OCI-LY1 (cell line): Measurements from ENCODE around the gene ALOX15B.

ENCODE experiments used
- H2AFZ ChIP-seq: fragments of 200-600 bp; sonication (generic), shearing (Covaris generic); 2 replicates; pipeline ENCODE4 v1.6.0; 2014; ENCODE audit warnings: antibody characterized with exemption, mild to moderate bottlenecking, low read length
- H3F3A ChIP-seq: fragments of 200-600 bp; sonication (generic), shearing (Covaris generic); 2 replicates; pipeline ENCODE4 v1.6.0; 2014; ENCODE audit warnings: mild to moderate bottlenecking, antibody characterized with exemption, low read length, moderate library complexity; ENCODE audit not compliant: insufficient read depth
- H3K27ac ChIP-seq: fragments of 200-600 bp; sonication (generic); 2 replicates; pipeline ENCODE4 v1.5.1; 2014; ENCODE audit warnings: low read length, mixed run types, mild to moderate bottlenecking, low read depth; ENCODE audit not compliant: poor library complexity, severe bottlenecking
- H3K27me3 ChIP-seq: fragments of 200-600 bp; sonication (generic); 2 replicates; pipeline ENCODE4 v1.6.0; 2014; ENCODE audit warnings: antibody characterized with exemption, mild to moderate bottlenecking, low read length, moderate library complexity; ENCODE audit not compliant: insufficient read depth
- H3K36me3 ChIP-seq: fragments of 200-600 bp; sonication (generic); 2 replicates; pipeline ENCODE4 v1.6.1; 2014; ENCODE audit warnings: mild to moderate bottlenecking, antibody characterized with exemption, low read length, moderate library complexity, mixed read lengths; ENCODE audit not compliant: insufficient read depth
- H3K4me1 ChIP-seq: fragments of 200-600 bp; sonication (generic); 2 replicates; pipeline ENCODE4 v1.5.1; 2014; ENCODE audit warnings: mild to moderate bottlenecking, low read length, moderate library complexity; ENCODE audit not compliant: insufficient read depth, severe bottlenecking
- H3K4me2 ChIP-seq: fragments of 200-600 bp; sonication (generic), shearing (Covaris generic); 2 replicates; pipeline ENCODE4 v1.6.1; 2014; ENCODE audit warnings: low read length
- H3K4me3 ChIP-seq: fragments of 200-600 bp; sonication (generic); 2 replicates; pipeline ENCODE4 v1.5.1; 2014; ENCODE audit warnings: low read length, low read depth, mild to moderate bottlenecking, mixed read lengths; ENCODE audit not compliant: poor library complexity, severe bottlenecking
- H3K79me2 ChIP-seq: fragments of 200-600 bp; shearing (Covaris generic); 2 replicates; pipeline ENCODE4 v1.6.1; 2016; ENCODE audit warnings: mixed run types, low read length, mixed read lengths; ENCODE audit not compliant: insufficient read depth
- H3K9ac ChIP-seq: fragments of 200-600 bp; sonication (generic), shearing (Covaris generic); 2 replicates; pipeline ENCODE4 v1.6.1; 2014; ENCODE audit warnings: mild to moderate bottlenecking, low read length, mixed read lengths
- H3K9me2 ChIP-seq: fragments of 200-600 bp; sonication (generic), shearing (Covaris generic); 2 replicates; pipeline ENCODE4 v1.6.1; 2014; ENCODE audit warnings: low read depth, mild to moderate bottlenecking, low read length, mixed read lengths
- H3K9me3 ChIP-seq: fragments of 200-600 bp; shearing (Covaris generic); 2 replicates; pipeline ENCODE4 v1.6.1; 2014; ENCODE audit warnings: low read length, mixed read lengths
- H4K20me1 ChIP-seq: fragments of 200-600 bp; sonication (generic), shearing (Covaris generic); 2 replicates; pipeline ENCODE4 v1.6.0; 2016; ENCODE audit warnings: mild to moderate bottlenecking, low read length; ENCODE audit not compliant: insufficient read depth
- CTCF ChIP-seq: fragments of 200-600 bp; sonication (generic), shearing (Covaris generic); IDR thresholded peaks from 2 replicates; pipeline ENCODE4 v1.5.1; 2017; ENCODE audit warnings: mild to moderate bottlenecking, antibody characterized with exemption, low read length, moderate library complexity, mixed read lengths
- EZH2 ChIP-seq: fragments of 200-600 bp; sonication (generic), shearing (Covaris generic); IDR thresholded peaks from 2 replicates; pipeline ENCODE4 v1.8.0; 2017; ENCODE audit warnings: borderline replicate concordance, mixed run types, mild to moderate bottlenecking, antibody characterized with exemption, low read length, moderate library complexity, mixed read lengths

The ALOX15B gene

GRCh38 chr17:8012045-8012580 lies 26.7 kb upstream of the ALOX15B start:
- Histone ChIP-seq H3K36me3 (no peaks in the 10 kb centered on the region), H3F3A (no peaks in the 10 kb centered on the region), H4K20me1 (no peaks in the 10 kb centered on the region), H2AFZ (no peak overlapping the region), H3K9ac (no peak overlapping the region), H3K79me2 (no peaks in the 10 kb centered on the region), H3K4me1 (peaks cover 8% of the 10 kb centered on the region), H3K9me2 (no peaks in the 10 kb centered on the region), H3K4me2 (no peak overlapping the region), H3K4me3 (no peak overlapping the region), H3K27me3 (peaks cover 14% of the 10 kb centered on the region; the same call in 1 of the 2 replicates), H3K9me3 (no peaks in the 10 kb centered on the region), H3K27ac (no peak overlapping the region)
- TF ChIP-seq CTCF (no peak), EZH2 (no peak)

GRCh38 chr17:8012996-8013640 lies 25.7 kb upstream of the ALOX15B start:
- H3K27ac ChIP-seq: no peak overlapping the region
- no peak overlapping the region for H3K9ac ChIP-seq
- no peaks in the 10 kb centered on the region for H4K20me1 ChIP-seq
- H3K4me2 ChIP-seq: no peak overlapping the region
- H3K9me2 ChIP-seq: no peaks in the 10 kb centered on the region
- no peaks in the 10 kb centered on the region for H3K79me2 ChIP-seq
- TF ChIP-seq CTCF (no peak), EZH2 (no peak)
- H3K36me3 ChIP-seq: no peaks in the 10 kb centered on the region
- H3K4me3 ChIP-seq: no peak overlapping the region
- H3K27me3 ChIP-seq: peaks cover 6% of the 10 kb centered on the region; the same call in 1 of the 2 replicates
- no peaks in the 10 kb centered on the region for H3K9me3 ChIP-seq
- no peak overlapping the region for H2AFZ ChIP-seq
- H3F3A ChIP-seq: no peaks in the 10 kb centered on the region
- peaks cover 8% of the 10 kb centered on the region for H3K4me1 ChIP-seq

- TF ChIP-seq EZH2 (no peak), CTCF (no peak)
- Histone ChIP-seq H3K4me3 (no peak overlapping the region), H3K36me3 (no peaks in the 10 kb centered on the region), H3K9me3 (no peaks in the 10 kb centered on the region), H3F3A (no peaks in the 10 kb centered on the region), H4K20me1 (no peaks in the 10 kb centered on the region), H3K27me3 (peaks cover 5% of the 10 kb centered on the region; the same call in 1 of the 2 replicates), H3K9ac (no peak overlapping the region), H2AFZ (no peak overlapping the region), H3K4me1 (peaks cover 8% of the 10 kb centered on the region), H3K9me2 (no peaks in the 10 kb centered on the region), H3K4me2 (no peak overlapping the region), H3K79me2 (no peaks in the 10 kb centered on the region), H3K27ac (no peak overlapping the region)
These were observed 24.9 kb upstream of the ALOX15B start for GRCh38 chr17:8013731-8014557.
